HG02798 (cell line): ENCODE measurements around the gene STK25.

ENCODE experiments used
- ATAC-seq: cut with Tn5 transposase; IDR thresholded peaks from one replicate; pipeline ENCODE4 v1.9.1; 2021; ENCODE audit warnings: mild to moderate bottlenecking; ENCODE audit not compliant: unreplicated experiment, poor library complexity

The STK25 gene

GRCh38 chr2:241496904-241497877, 11.2 kb downstream of the STK25 start:
- ATAC-seq = no peak

GRCh38 chr2:241496003-241496707, 12.2 kb downstream of the STK25 start:
- no peak for ATAC-seq

- ATAC-seq = no peak
These were observed 13.0 kb downstream of the STK25 start for GRCh38 chr2:241495172-241496002.

- no peak for ATAC-seq
These were observed 14.0 kb downstream of the STK25 start for GRCh38 chr2:241494311-241494908.

DNA sequence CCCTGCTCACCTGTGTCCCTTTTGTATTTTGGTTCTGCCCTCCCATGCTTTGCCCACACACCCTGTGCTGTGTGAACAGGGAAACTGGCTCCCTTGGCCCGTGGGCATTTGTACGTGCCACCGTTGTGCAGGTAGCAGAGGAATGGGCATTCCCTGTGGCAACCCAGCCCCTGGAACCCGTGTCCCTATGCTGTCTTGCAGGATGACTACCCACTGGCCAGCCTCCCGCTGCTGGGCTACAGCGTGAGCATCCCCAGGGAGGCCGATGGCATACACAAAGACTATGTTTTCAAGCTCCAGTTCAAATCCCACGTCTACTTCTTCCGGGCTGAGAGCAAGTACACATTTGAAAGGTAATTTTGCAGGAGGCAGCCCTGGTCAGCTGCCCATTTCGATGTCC, 15.3 kb downstream of the STK25 start:
- ATAC-seq = no peak

GRCh38 chr2:241492174-241492565, 16.2 kb downstream of the STK25 start:
- no peak for ATAC-seq

- no peak for ATAC-seq
These were observed 16.7 kb downstream of the STK25 start for GRCh38 chr2:241491549-241492173.

DNA sequence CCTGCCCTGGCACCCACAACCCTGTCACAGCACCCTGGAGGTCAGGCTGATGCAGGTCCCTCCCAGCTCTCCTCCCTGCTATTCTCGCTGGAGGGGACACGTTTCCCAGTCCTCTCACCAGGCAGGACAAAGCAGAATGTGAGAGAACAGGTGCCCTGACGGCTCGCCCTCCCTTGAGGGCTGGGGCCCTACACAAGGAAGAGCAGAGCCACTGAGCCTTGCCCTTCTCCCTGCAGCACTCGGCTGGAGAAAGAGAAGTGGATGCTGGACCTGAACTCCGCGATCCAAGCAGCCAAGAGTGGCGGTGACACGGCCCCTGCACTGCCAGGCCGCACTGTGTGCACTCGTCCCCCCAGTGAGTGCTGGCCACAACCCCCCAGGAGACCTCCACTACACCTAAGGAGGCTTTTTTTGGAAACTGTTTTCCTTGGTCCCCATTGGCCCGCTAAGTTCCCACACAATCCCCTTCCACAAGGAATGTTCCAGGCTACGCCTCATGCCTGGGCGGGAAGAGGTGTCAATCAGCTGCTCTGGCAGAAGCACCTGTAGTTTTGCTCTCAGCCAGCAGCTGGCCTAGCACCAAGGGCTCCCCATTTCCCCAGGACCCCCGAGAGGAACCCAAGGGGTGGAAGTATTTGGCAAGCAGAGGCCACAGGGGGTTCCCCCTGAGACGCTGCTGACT, 17.4 kb downstream of the STK25 start:
- no peak for ATAC-seq

GRCh38 chr2:241489733-241490680, 18.4 kb downstream of the STK25 start:
- no peak for ATAC-seq

GRCh38 chr2:241489088-241489487, 19.3 kb downstream of the STK25 start:
- no peak for ATAC-seq

DNA sequence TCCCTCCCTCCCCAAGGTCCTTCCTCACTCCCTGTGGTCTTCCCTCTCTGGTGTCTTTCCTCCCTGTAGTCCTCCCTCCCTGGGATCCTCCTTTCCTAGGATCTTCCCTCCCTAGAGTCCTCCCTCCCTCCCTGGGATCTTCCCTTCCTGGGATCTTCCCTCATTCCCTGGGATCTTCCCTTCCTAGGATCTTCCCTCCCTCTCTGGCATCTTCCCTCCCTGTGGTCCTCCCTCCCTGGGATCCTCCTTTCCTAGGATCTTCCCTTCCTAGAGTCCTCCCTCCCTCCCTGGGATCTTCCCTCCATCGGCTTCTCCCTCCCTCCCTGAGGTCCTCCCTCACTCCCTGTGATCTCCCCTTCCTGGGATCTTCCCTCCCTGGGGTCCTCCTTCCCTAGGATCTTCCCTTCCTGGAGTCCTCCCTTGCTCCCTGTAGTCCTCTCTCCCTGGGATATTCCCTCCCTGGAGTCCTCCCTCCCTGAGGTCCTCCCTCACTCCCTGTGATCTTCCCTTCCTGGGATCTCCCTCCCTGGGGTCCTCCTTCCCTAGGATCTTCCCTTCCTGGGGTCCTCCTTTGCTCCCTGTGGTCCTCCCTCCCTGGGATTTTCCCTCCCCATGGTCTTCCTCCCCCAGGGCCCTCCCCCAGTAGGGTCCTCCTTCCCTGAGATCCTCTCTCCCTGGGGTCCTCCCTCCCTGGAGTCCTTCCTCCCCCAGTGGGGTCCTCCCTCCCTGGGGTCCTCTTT, 23.0 kb downstream of the STK25 start:
- ATAC-seq = no peak

GRCh38 chr2:241483305-241483704, 25.1 kb downstream of the STK25 start:
- ATAC-seq = no peak

DNA sequence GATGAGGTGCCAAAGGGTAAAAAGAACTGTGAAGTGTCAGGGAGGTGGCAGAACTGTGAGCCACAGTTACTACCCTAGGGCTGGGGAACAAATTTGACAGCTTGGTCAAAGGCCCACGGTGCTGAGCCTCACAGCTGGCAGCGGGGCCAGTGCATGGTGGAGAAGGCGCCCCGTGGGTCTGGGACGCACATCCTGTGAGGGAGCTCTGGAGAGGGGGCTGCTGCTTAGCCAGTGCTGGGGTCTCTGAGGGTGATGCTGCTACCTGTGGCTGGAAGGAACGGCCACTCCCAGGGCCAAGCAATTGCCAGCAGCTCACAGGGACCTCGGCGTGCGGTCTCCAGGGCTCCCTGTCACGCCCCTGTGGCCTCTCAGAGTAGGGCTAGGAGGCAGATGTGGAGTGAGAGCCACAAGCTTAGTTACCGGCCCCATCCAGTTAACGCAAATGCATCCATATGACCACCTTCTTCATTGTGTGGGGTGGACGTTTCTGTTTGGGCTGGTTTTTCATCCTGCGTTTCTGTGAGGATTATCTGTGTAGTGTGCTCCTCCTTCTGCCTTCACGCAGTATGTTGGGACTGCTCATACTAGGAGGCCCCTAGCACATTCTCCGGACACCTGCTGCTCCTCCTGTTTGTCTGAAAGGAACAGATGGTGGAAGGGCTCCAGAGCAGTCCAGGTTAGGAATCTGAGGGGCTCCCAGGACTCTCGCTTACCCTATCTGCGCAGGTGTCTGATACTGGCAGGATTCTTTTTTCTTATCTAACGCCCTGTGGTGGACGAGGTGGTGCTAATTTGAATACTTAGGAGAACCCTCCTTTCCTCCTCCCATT, 26.0 kb downstream of the STK25 start:
- no peak for ATAC-seq

DNA sequence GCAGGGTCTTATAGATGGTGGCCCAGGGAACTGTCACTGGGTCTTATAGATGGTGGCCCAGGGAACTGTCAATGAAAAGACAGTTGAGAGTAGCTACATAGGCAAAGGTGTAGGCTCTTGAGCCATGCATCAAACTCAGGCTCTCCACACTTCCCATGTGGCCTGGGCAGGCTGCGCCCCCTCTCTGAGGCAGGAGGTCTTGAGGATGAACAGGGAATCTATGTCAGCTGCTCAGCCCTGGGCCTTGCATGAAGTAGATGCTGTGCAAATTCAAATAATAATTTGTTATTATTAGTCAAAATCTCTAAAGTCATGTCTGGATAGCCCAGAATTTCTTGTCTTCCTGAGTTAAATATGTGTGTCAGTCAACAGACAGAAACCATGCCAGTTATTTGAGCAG, 26.7 kb downstream of the STK25 start:
- no peak for ATAC-seq

DNA sequence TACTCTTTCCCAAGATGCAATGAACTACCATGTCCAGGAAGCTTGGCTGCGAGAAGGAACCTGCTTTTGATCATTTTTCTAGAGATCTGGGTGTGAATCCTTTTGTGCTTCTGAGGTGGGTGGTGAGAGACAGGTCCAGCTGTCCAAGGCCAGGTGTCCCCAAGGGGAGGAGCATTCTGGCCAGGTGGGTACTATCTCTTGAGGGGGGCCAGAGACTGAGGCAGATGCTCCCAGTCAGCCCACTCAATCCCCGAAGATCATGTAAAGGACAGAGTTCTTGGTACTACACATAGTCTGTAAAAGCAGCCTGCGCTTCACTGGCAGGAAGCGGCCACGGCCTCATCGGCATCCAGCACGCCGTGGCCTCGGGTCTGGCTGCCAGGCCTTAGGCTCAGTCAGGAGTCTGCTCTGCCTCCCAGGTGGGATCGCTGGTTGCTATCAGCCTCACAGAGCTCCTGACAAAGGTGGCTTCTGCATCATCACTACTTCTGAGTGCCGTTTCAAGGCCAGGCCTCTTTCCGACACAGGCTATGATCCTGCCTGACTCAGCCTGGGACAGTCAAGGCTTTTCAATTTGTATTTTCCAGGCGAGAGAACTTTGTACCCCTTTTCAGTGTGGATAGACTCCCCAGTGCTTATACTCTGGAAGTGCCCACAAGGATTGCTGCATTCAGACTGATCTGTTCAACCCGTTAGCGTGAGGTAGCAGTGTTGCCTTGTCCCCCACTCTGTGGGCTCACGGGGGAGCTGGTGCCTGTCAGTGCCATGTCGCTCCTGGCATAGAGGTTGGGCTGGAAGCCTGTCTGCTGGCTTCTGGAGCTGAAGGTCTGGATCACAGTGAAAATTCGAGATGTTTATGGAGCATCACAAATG, 29.1 kb downstream of the STK25 start:
- ATAC-seq = no peak

DNA sequence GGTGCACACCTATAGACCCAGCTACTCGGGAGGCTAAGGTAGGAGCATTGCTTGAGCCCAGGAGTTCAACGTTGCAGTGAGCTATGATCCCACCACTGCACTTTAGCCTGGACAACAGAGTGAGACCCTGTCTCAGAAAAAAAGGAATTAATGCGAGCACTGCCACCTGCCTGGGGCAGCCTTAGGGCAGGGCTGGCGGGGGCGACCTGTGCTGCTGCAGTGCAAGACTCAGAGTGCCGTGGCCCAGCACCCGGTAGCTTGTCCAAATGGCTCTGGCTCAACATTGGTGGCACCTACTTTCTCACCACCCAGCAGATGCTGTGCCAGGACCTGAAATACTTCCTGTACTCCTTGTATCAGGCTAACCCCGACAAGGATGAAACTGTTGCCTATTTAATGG, 30.2 kb downstream of the STK25 start:
- no peak for ATAC-seq
